Neural cell (in vitro differentiated cells): Measurements from ENCODE around the gene USP36. TPM values are rescaled to one million over a fixed set of nuclear protein-coding genes. Genes with fewer than 3 reads are reported as not detected.

Source experiments
- H2AFZ ChIP-seq: fragments of 200-600, 300-800 bp; sonication (generic), shearing (Covaris generic); 2 replicates; pipeline ENCODE4 v1.6.0; 2014; ENCODE audit warnings: low read depth, mild to moderate bottlenecking, antibody characterized with exemption, low read length, moderate library complexity
- H3F3A ChIP-seq: fragments of 200-600 bp; shearing (Covaris generic); 2 replicates; pipeline ENCODE4 v1.6.1; 2016; ENCODE audit warnings: mild to moderate bottlenecking, moderate library complexity, mixed read lengths, antibody characterized with exemption, low read length; ENCODE audit not compliant: insufficient read depth, poor library complexity, severe bottlenecking
- H3K27ac ChIP-seq: fragments of 200-600, 300-800 bp; sonication (generic), shearing (Covaris generic); 2 replicates; pipeline ENCODE4 v1.5.1; 2014; ENCODE audit warnings: mild to moderate bottlenecking, low read length, moderate library complexity
- H3K27me3 ChIP-seq: fragments of 300-800, 200-600 bp; sonication (generic), shearing (Covaris generic); 2 replicates; pipeline ENCODE4 v1.6.0; 2014; ENCODE audit warnings: mild to moderate bottlenecking, low read depth, low read length, moderate library complexity; ENCODE audit not compliant: insufficient read depth
- H3K36me3 ChIP-seq: fragments of 300-800, 200-600 bp; sonication (generic), shearing (Covaris generic); 2 replicates; pipeline ENCODE4 v1.5.1; 2014; ENCODE audit warnings: mild to moderate bottlenecking, antibody characterized with exemption, low read length, moderate library complexity; ENCODE audit not compliant: insufficient read depth
- H3K4me2 ChIP-seq: fragments of 300-800, 200-600 bp; sonication (generic), shearing (Covaris generic); 2 replicates; pipeline ENCODE4 v1.6.0; 2014; ENCODE audit warnings: mild to moderate bottlenecking, low read length
- H3K4me3 ChIP-seq: fragments of 300-800, 200-600 bp; sonication (generic), shearing (Covaris generic); 2 replicates; pipeline ENCODE4 v1.5.1; 2014; ENCODE audit warnings: mild to moderate bottlenecking, low read length, moderate library complexity
- H3K79me2 ChIP-seq: fragments of 200-600 bp; shearing (Covaris generic); replicated peaks from 2 replicates; pipeline ENCODE4 v1.6.0; 2014; ENCODE audit warnings: mild to moderate bottlenecking, low read length, moderate library complexity; ENCODE audit not compliant: insufficient read depth
- H3K9ac ChIP-seq: fragments of 300-800, 200-600 bp; sonication (generic), shearing (Covaris generic); 2 replicates; pipeline ENCODE4 v1.6.1; 2016; ENCODE audit warnings: mild to moderate bottlenecking, low read length, mixed read lengths
- H3K9me2 ChIP-seq: fragments of 200-600 bp; shearing (Covaris generic); 2 replicates; pipeline ENCODE4 v1.6.1; 2016; ENCODE audit warnings: mild to moderate bottlenecking, low read length, mixed read lengths; ENCODE audit not compliant: insufficient read depth
- H3K9me3 ChIP-seq: fragments of 200-600, 300-800 bp; sonication (generic), shearing (Covaris generic); 2 replicates; pipeline ENCODE4 v1.6.1; 2016; ENCODE audit warnings: mild to moderate bottlenecking, mixed run types, low read length, moderate library complexity, mixed read lengths
- H4K20me1 ChIP-seq: fragments of 200-600 bp; shearing (Covaris generic); 2 replicates; pipeline ENCODE4 v1.6.1; 2016; ENCODE audit warnings: mild to moderate bottlenecking, mixed run types; ENCODE audit not compliant: insufficient read depth
- CTCF ChIP-seq: fragments of 450-650 bp; IDR thresholded peaks from 2 replicates; pipeline ENCODE4 v1.5.1; 2014; ENCODE audit warnings: antibody characterized with exemption, mild to moderate bottlenecking, moderate library complexity; ENCODE audit not compliant: poor library complexity, severe bottlenecking
- EP300 ChIP-seq: fragments of 450-650 bp; conservative IDR thresholded peaks from 2 replicates; pipeline ENCODE4 v1.6.1; 2014; ENCODE audit warnings: antibody characterized with exemption, mild to moderate bottlenecking, moderate library complexity; ENCODE audit not compliant: poor library complexity, severe bottlenecking
- EZH2 ChIP-seq: fragments of 200-600, 300-800 bp; shearing (Covaris generic), sonication (generic); IDR thresholded peaks from 2 replicates; pipeline ENCODE4 v1.6.1; 2014; ENCODE audit warnings: antibody characterized with exemption, low read length, borderline replicate concordance, mild to moderate bottlenecking; ENCODE audit not compliant: insufficient read depth, poor library complexity, severe bottlenecking
- MXI1 ChIP-seq: fragments of 450-650 bp; conservative IDR thresholded peaks from 2 replicates; pipeline ENCODE4 v1.6.1; 2014; ENCODE audit warnings: antibody characterized with exemption, mild to moderate bottlenecking; ENCODE audit not compliant: poor library complexity, severe bottlenecking
- POLR2AphosphoS5 ChIP-seq: IDR thresholded peaks from 2 replicates; pipeline ENCODE4 v1.6.1; 2012
- RAD21 ChIP-seq: fragments of 450-650 bp; conservative IDR thresholded peaks from 2 replicates; pipeline ENCODE4 v1.6.1; 2014; ENCODE audit warnings: antibody characterized with exemption, mild to moderate bottlenecking, moderate library complexity
- SMC3 ChIP-seq: fragments of 450-650 bp; conservative IDR thresholded peaks from 2 replicates; pipeline ENCODE4 v1.6.1; 2014; ENCODE audit warnings: antibody characterized with exemption, mild to moderate bottlenecking, moderate library complexity; ENCODE audit not compliant: poor library complexity
- TAF1 ChIP-seq: IDR thresholded peaks from 2 replicates; pipeline ENCODE4 v1.6.1; 2012; ENCODE audit warnings: low read depth
- polyA plus RNA-seq: library from polyadenylated mRNA; depleted of rRNA; stranded (reverse); fragments of >200 nt; gene quantifications from 2 replicates; pipeline ENCODE4 v1.2.3, GENCODE V29; 2014
- TF ChIP-seq, protein P1 (sequence below): IDR thresholded peaks from 2 replicates; pipeline ENCODE4 v1.6.1; 2012; ENCODE audit warnings: borderline replicate concordance

USP36 gene
- polyA plus RNA-seq, 1 donor from 2014 or later = 14.4 TPM

GRCh38 chr17:78842881-78843565 lies 2.4 kb upstream of the USP36 start:
- Histone ChIP-seq H3K27me3 (no peaks in the 10 kb centered on the region), H3K36me3 (no peaks in the 10 kb centered on the region), H3F3A (no peaks in the 10 kb centered on the region), H4K20me1 (no peaks in the 10 kb centered on the region), H3K4me2 (no peak overlapping the region), H3K9me3 (no peaks in the 10 kb centered on the region), H3K27ac (no peak overlapping the region), H3K79me2 (peaks cover 12% of the 10 kb centered on the region), H2AFZ (no peak overlapping the region), H3K9ac (no peak overlapping the region), H3K4me3 (no peak overlapping the region), H3K9me2 (no peaks in the 10 kb centered on the region)
- TF ChIP-seq RAD21 = no peak
- TF ChIP-seq MXI1 = no peak
- peak; percentile 42 for TF ChIP-seq CTCF

GRCh38 chr17:78840530-78840779 lies 159 bp downstream of the USP36 start:
- H3K9ac ChIP-seq = peak overlapping the region; percentile 85
- peaks cover 12% of the 10 kb centered on the region for H3K79me2 ChIP-seq
- H4K20me1 ChIP-seq = no peaks in the 10 kb centered on the region
- H3K9me2 ChIP-seq = no peaks in the 10 kb centered on the region
- TF ChIP-seq CTCF (no peak), TAF1 (no peak), SMC3 (no peak), RAD21 (no peak), POLR2AphosphoS5 (no peak), EZH2 (no peak), EP300 (no peak), MXI1 (no peak)
- TF ChIP-seq, protein P1, sequence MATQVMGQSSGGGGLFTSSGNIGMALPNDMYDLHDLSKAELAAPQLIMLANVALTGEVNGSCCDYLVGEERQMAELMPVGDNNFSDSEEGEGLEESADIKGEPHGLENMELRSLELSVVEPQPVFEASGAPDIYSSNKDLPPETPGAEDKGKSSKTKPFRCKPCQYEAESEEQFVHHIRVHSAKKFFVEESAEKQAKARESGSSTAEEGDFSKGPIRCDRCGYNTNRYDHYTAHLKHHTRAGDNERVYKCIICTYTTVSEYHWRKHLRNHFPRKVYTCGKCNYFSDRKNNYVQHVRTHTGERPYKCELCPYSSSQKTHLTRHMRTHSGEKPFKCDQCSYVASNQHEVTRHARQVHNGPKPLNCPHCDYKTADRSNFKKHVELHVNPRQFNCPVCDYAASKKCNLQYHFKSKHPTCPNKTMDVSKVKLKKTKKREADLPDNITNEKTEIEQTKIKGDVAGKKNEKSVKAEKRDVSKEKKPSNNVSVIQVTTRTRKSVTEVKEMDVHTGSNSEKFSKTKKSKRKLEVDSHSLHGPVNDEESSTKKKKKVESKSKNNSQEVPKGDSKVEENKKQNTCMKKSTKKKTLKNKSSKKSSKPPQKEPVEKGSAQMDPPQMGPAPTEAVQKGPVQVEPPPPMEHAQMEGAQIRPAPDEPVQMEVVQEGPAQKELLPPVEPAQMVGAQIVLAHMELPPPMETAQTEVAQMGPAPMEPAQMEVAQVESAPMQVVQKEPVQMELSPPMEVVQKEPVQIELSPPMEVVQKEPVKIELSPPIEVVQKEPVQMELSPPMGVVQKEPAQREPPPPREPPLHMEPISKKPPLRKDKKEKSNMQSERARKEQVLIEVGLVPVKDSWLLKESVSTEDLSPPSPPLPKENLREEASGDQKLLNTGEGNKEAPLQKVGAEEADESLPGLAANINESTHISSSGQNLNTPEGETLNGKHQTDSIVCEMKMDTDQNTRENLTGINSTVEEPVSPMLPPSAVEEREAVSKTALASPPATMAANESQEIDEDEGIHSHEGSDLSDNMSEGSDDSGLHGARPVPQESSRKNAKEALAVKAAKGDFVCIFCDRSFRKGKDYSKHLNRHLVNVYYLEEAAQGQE = no peak
- peak overlapping the region; percentile 83 for H3K27ac ChIP-seq
- no peaks in the 10 kb centered on the region for H3K9me3 ChIP-seq
- H3K27me3 ChIP-seq = no peaks in the 10 kb centered on the region
- H2AFZ ChIP-seq = no peak overlapping the region
- no peak overlapping the region for H3K4me2 ChIP-seq
- H3K36me3 ChIP-seq = no peaks in the 10 kb centered on the region
- peak overlapping the region; percentile 89 for H3K4me3 ChIP-seq
- H3F3A ChIP-seq = no peaks in the 10 kb centered on the region
